Breast epithelium (tissue), 3 donors: ENCODE results near the gene FANK1.

Source experiments
- POLR2A ChIP-seq: fragments of 450-650 bp; IDR thresholded peaks from one replicate; pipeline ENCODE4 v1.6.1; 2016; ENCODE audit warnings: antibody characterized with exemption, mild to moderate bottlenecking, moderate library complexity
- POLR2AphosphoS5 ChIP-seq, 3 donors: sonication (generic); formaldehyde crosslinking; IDR thresholded peaks; one replicate each; pipeline ENCODE4 v1.6.1; 2017; ENCODE audit warnings: antibody characterized with exemption in 3 of 3
- TF ChIP-seq, protein P1 (sequence below), 3 donors: fragments of 450-650 bp; IDR thresholded peaks; one replicate each; pipeline ENCODE4 v1.5.1; 2016 to 2017; ENCODE audit warnings: antibody characterized with exemption in 3 of 3, mild to moderate bottlenecking in 3 of 3, moderate library complexity in 3 of 3

DNA sequence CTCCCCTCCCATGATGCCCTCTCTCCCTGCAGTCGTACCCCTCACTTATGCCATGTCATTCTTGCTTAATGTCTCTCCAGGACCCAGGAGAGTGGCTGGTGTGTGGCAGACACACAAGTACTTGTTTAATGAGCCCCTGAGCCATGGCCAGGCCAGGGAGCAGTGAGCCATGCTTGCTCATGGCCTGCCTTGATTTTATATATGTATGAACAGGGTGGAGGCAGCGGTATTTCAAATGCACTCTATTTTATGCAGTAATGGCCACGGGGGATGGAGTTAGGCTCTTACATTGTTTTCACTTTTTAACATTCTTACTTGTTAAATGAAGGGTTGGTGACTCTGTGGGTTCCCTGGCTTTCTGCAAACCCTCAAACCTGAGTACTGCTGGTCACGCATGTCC, 144.8 kb downstream of the FANK1 start:
- TF ChIP-seq, protein P1, sequence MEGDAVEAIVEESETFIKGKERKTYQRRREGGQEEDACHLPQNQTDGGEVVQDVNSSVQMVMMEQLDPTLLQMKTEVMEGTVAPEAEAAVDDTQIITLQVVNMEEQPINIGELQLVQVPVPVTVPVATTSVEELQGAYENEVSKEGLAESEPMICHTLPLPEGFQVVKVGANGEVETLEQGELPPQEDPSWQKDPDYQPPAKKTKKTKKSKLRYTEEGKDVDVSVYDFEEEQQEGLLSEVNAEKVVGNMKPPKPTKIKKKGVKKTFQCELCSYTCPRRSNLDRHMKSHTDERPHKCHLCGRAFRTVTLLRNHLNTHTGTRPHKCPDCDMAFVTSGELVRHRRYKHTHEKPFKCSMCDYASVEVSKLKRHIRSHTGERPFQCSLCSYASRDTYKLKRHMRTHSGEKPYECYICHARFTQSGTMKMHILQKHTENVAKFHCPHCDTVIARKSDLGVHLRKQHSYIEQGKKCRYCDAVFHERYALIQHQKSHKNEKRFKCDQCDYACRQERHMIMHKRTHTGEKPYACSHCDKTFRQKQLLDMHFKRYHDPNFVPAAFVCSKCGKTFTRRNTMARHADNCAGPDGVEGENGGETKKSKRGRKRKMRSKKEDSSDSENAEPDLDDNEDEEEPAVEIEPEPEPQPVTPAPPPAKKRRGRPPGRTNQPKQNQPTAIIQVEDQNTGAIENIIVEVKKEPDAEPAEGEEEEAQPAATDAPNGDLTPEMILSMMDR (IDR thresholded peaks at IDR 0.05): no peak
- TF ChIP-seq POLR2A (no peak), POLR2AphosphoS5 (IDR thresholded peaks at IDR 0.05) (no peak)
